Endodermal cell (in vitro differentiated cells): ENCODE data around the gene TPST2. TPM values are rescaled to one million over a fixed set of nuclear protein-coding genes. Genes with fewer than 3 reads are reported as not detected.

Source experiments
- DNase-seq: peaks from one replicate; pipeline ENCODE4 v3.0.0-alpha.2; 2017
- H3K27ac ChIP-seq: 2 replicates; pipeline ENCODE4 v1.5.1; 2013; ENCODE audit warnings: mild to moderate bottlenecking, low read depth, low read length, moderate library complexity
- H3K27me3 ChIP-seq: 2 replicates; pipeline ENCODE4 v1.6.1; 2013; ENCODE audit warnings: mild to moderate bottlenecking, low read length, moderate library complexity; ENCODE audit not compliant: insufficient read depth, control insufficient read depth, poor library complexity, severe bottlenecking
- H3K36me3 ChIP-seq: 2 replicates; pipeline ENCODE4 v1.7.0; 2013; ENCODE audit warnings: mild to moderate bottlenecking, low read length, moderate library complexity; ENCODE audit not compliant: control insufficient read depth, insufficient read depth
- H3K4me1 ChIP-seq: one replicate; pipeline ENCODE4 v1.7.0; 2013; ENCODE audit warnings: low read length; ENCODE audit not compliant: control insufficient read depth, insufficient read depth
- H3K4me3 ChIP-seq: 2 replicates; pipeline ENCODE4 v1.5.1; 2013; ENCODE audit warnings: mild to moderate bottlenecking, low read length, moderate library complexity
- H3K9ac ChIP-seq: 2 replicates; pipeline ENCODE4 v1.6.1; 2013; ENCODE audit warnings: mild to moderate bottlenecking, low read length, moderate library complexity; ENCODE audit not compliant: poor library complexity, severe bottlenecking; ENCODE audit errors: extremely low read depth
- H3K9me3 ChIP-seq: 2 replicates; pipeline ENCODE4 v1.6.1; 2013; ENCODE audit warnings: mild to moderate bottlenecking, low read length, moderate library complexity; ENCODE audit not compliant: control insufficient read depth
- H3K27ac Mint-ChIP-seq: 2 replicates; pipeline ENCODE4 v1.8.0; 2020; ENCODE audit warnings: mixed read lengths
- H3K27me3 Mint-ChIP-seq: 2 replicates; pipeline ENCODE4 v1.8.0; 2021; ENCODE audit warnings: mild to moderate bottlenecking, mixed read lengths; ENCODE audit not compliant: insufficient read depth
- H3K36me3 Mint-ChIP-seq: 2 replicates; pipeline ENCODE4 v1.8.0; 2020; ENCODE audit warnings: low read depth, mixed read lengths
- H3K4me1 Mint-ChIP-seq: 2 replicates; pipeline ENCODE4 v1.8.0; 2020; ENCODE audit warnings: mixed read lengths
- H3K4me3 Mint-ChIP-seq: 2 replicates; pipeline ENCODE4 v1.8.0; 2020; ENCODE audit warnings: mild to moderate bottlenecking, moderate library complexity, mixed read lengths
- H3K9me3 Mint-ChIP-seq: 2 replicates; pipeline ENCODE4 v1.8.0; 2020; ENCODE audit warnings: mild to moderate bottlenecking, mixed read lengths
- CTCF ChIP-seq: fragments of 200-600 bp; sonication (generic); conservative IDR thresholded peaks from 2 replicates; pipeline ENCODE4 v1.5.0; 2021; ENCODE audit warnings: antibody characterized with exemption, mild to moderate bottlenecking
- WGBS, 2 experiments: methylation state at CpG; one replicate each; pipeline versions ENCODE4 v1.1.5 to v1.1.7; 2013; ENCODE audit warnings: missing lambda C conversion rate in 2 of 2, mixed read lengths in 1 of 2; ENCODE audit not compliant: insufficient coverage in 1 of 2, insufficient read length in 1 of 2; 5-methylcytosine and 5-hydroxymethylcytosine counted together
- total RNA-seq, 2 donors: library from RNA; stranded (reverse); fragmentation: NEBNext Ultra II Directional in 1 of 2; extraction: Animal tissue kit (Norgen Biotek cat#: 25700) in 1 of 2; gene quantifications; 2 replicates in 1 of 2; 3 replicates in 1 of 2; pipeline ENCODE4 v1.2.1, GENCODE V29; 2021

TPST2 gene
- total RNA-seq, 2 donors from 2014 or later: 38.9 to 53.2 TPM

- 63 to 79% methylated on average over 1 of the region's 1 CpG for WGBS, 2 experiments
- H3K27ac Mint-ChIP-seq: no peak overlapping the region
- Histone ChIP-seq H3K27me3 (no peaks in the 10 kb centered on the region), H3K4me3 (no peak overlapping the region), H3K9ac (no peak overlapping the region), H3K9me3 (no peaks in the 10 kb centered on the region), H3K27ac (no peak overlapping the region), H3K4me1 (no peaks in the 10 kb centered on the region), H3K36me3 (no peaks in the 10 kb centered on the region)
- no peak overlapping the region for H3K4me3 Mint-ChIP-seq
- no peaks in the 10 kb centered on the region for H3K27me3 Mint-ChIP-seq
- H3K36me3 Mint-ChIP-seq: no peaks in the 10 kb centered on the region
- DNase-seq: no peak
- peak; percentile 38 for TF ChIP-seq CTCF
- no peaks in the 10 kb centered on the region for H3K9me3 Mint-ChIP-seq
- H3K4me1 Mint-ChIP-seq: peaks cover 28% of the 10 kb centered on the region
Measured at GRCh38 chr22:26604368-26604767, 14.4 kb upstream of the TPST2 start.

- 94 to 99% methylated on average over 4 of the region's 4 CpGs for WGBS, 2 experiments
Measured at GRCh38 chr22:26602127-26602526, 12.2 kb upstream of the TPST2 start.

GRCh38 chr22:26601726-26602125 lies 11.8 kb upstream of the TPST2 start:
- H3K4me3 Mint-ChIP-seq: no peak overlapping the region
- peak overlapping the region; percentile 65 for H3K27ac Mint-ChIP-seq

More at GRCh38 chr22:26602127-26602526, 12.2 kb upstream of the TPST2 start:
- Mint-ChIP-seq H3K27ac (peak overlapping the region; percentile 65), H3K27me3 (no peaks in the 10 kb centered on the region), H3K4me1 (peaks cover 15% of the 10 kb centered on the region), H3K4me3 (no peak overlapping the region), H3K36me3 (no peaks in the 10 kb centered on the region), H3K9me3 (no peaks in the 10 kb centered on the region)
- no peak for DNase-seq
- Histone ChIP-seq H3K4me3 (no peak overlapping the region), H3K9ac (no peak overlapping the region), H3K27me3 (no peaks in the 10 kb centered on the region), H3K9me3 (no peaks in the 10 kb centered on the region), H3K4me1 (no peaks in the 10 kb centered on the region), H3K27ac (no peak overlapping the region), H3K36me3 (no peaks in the 10 kb centered on the region)
- TF ChIP-seq CTCF: no peak

More at GRCh38 chr22:26601726-26602125, 11.8 kb upstream of the TPST2 start:
- H3K9me3 Mint-ChIP-seq: no peaks in the 10 kb centered on the region
- Histone ChIP-seq H3K9ac (no peak overlapping the region), H3K27ac (no peak overlapping the region), H3K9me3 (no peaks in the 10 kb centered on the region), H3K27me3 (no peaks in the 10 kb centered on the region), H3K36me3 (no peaks in the 10 kb centered on the region), H3K4me3 (no peak overlapping the region), H3K4me1 (no peaks in the 10 kb centered on the region)
- peaks cover 15% of the 10 kb centered on the region for H3K4me1 Mint-ChIP-seq
- H3K36me3 Mint-ChIP-seq: no peaks in the 10 kb centered on the region
- WGBS, 2 experiments: 87 to 92% methylated on average over 2 to 12 of the region's 12 CpGs
- no peak for DNase-seq
- H3K27me3 Mint-ChIP-seq: no peaks in the 10 kb centered on the region
- no peak for TF ChIP-seq CTCF
